ENCODE results near the gene PTCD2.

DNA sequence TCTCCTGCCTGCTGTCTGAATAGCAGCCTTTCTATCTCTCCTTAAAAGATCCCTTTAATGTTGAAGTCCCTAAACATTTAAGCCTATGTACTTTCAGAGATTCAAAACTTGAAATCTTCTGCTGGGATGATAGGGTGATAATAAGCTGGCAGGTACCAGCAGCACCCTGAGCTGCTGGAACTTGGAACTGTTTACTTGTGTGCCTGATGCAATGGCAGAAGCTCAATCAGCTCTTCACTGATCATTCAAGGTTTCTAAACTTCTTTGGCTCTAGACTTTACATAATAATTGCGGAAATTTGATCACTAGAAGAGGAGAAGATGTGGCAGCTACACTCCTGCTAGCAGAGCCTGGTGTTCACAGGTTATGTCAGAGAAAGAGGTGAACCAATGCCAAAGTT lies 27.8 kb upstream of the PTCD2 start:
- no peak for TF ChIP-seq POLR2A (IDR thresholded peaks at IDR 0.05)
- TF ChIP-seq, protein P1, sequence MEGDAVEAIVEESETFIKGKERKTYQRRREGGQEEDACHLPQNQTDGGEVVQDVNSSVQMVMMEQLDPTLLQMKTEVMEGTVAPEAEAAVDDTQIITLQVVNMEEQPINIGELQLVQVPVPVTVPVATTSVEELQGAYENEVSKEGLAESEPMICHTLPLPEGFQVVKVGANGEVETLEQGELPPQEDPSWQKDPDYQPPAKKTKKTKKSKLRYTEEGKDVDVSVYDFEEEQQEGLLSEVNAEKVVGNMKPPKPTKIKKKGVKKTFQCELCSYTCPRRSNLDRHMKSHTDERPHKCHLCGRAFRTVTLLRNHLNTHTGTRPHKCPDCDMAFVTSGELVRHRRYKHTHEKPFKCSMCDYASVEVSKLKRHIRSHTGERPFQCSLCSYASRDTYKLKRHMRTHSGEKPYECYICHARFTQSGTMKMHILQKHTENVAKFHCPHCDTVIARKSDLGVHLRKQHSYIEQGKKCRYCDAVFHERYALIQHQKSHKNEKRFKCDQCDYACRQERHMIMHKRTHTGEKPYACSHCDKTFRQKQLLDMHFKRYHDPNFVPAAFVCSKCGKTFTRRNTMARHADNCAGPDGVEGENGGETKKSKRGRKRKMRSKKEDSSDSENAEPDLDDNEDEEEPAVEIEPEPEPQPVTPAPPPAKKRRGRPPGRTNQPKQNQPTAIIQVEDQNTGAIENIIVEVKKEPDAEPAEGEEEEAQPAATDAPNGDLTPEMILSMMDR (IDR thresholded peaks at IDR 0.05) = no peak
